Measurements from ENCODE around the gene LY6G6F.

Gene LY6G6F

DNA sequence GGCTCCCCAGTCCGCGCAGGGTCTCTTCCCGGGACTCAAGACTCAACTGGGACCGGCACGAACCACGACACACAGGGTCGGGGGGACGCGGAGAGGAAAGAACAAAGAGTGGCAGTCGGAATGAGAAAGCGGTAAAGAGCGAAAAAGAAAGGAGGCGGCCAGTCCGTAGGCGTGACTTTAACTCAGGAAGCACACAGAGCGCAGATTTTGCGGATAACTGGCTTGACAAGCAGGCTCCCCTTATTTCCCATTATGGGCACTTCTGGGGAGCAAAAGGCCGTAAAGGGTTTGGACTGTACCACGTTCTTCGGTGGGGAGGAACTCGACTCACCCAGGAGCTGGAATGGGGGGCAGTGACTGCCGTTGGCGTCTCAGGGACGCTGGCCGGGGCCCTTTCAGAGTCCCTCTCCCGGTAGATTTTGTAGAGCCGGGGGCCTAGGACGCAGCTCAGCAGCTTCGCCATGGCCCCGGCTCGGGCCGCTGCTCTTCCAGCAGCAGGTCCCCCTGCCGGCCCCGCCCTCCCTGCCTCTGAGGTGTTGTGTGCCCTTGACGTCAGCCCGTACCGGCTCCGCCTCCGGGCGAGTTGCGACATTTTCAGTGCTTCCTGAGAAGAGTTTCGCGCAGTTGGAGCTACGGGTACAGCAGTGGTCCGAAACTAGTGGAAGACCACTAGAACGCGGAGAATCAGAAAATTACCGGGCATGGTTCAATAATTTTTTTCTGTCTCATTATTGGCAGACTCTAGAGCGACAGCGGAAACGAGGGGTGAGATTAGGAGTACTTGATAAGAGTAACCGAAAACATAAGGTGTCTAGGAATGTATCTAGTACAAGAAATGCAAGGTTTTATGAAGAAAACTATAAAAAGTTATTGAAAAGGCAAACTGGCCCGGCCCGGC lies 3.6 kb upstream of the LY6G6F start, which contains the start of gene ABHD16A:
Gene ABHD16A, minus strand, starts transcription at position 506 of the 898 bp plus-strand sequence. Its CDS starts 43 bp downstream, at position 463.
- Histone ChIP-seq H4K20me1 (ENCODE audit: insufficient read depth, low read length) (no peaks in the 10 kb centered on the region), H3F3A (ENCODE audit: insufficient read depth, low read length) (peaks cover 7% of the 10 kb centered on the region; the same call in 1 of the 2 replicates), H3K4me1 (ENCODE audit: low read length) (0 out of 2 replicates have a peak, but pooled peaks cover 6% of the 10 kb centered on the region), H3K79me2 (ENCODE audit: low read length) (peaks cover 31% of the 10 kb centered on the region), H3K4me2 (ENCODE audit: low read depth, low read length) (peak within 1 kb of the TSS; percentile 78), H2AFZ (ENCODE audit: low read length) (peak within 1 kb of the TSS; percentile 66), H3K9me2 (replicated peaks; ENCODE audit: insufficient read depth, low read length) (no peaks in the 10 kb centered on the region), H3K27me3 (replicated peaks; ENCODE audit: insufficient read depth, low read length) (no peaks in the 10 kb centered on the region; the same call in 1 of the 2 replicates), H3K36me3 (replicated peaks; ENCODE audit: insufficient read depth, low read length) (no peaks in the 10 kb centered on the region), H3K9ac (ENCODE audit: low read length) (peak within 1 kb of the TSS; percentile 97), H3K9me3 (replicated peaks; ENCODE audit: insufficient read depth, low read length) (no peaks in the 10 kb centered on the region), H3K4me3 (ENCODE audit: low read length) (peak within 1 kb of the TSS; percentile 80), H3K27ac (ENCODE audit: low read length) (peak within 1 kb of the TSS; percentile 96)
- DNase-seq = peak; percentile 98
- TF ChIP-seq EZH2phosphoT487 (IDR thresholded peaks at IDR 0.05; ENCODE audit: low read length) (no peak), EZH2 (optimal IDR thresholded peaks at IDR 0.05; ENCODE audit: low read depth, low read length) (no peak)
- TF ChIP-seq, protein P1, sequence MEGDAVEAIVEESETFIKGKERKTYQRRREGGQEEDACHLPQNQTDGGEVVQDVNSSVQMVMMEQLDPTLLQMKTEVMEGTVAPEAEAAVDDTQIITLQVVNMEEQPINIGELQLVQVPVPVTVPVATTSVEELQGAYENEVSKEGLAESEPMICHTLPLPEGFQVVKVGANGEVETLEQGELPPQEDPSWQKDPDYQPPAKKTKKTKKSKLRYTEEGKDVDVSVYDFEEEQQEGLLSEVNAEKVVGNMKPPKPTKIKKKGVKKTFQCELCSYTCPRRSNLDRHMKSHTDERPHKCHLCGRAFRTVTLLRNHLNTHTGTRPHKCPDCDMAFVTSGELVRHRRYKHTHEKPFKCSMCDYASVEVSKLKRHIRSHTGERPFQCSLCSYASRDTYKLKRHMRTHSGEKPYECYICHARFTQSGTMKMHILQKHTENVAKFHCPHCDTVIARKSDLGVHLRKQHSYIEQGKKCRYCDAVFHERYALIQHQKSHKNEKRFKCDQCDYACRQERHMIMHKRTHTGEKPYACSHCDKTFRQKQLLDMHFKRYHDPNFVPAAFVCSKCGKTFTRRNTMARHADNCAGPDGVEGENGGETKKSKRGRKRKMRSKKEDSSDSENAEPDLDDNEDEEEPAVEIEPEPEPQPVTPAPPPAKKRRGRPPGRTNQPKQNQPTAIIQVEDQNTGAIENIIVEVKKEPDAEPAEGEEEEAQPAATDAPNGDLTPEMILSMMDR (IDR thresholded peaks at IDR 0.05; ENCODE audit: low read length) = no peak

DNA sequence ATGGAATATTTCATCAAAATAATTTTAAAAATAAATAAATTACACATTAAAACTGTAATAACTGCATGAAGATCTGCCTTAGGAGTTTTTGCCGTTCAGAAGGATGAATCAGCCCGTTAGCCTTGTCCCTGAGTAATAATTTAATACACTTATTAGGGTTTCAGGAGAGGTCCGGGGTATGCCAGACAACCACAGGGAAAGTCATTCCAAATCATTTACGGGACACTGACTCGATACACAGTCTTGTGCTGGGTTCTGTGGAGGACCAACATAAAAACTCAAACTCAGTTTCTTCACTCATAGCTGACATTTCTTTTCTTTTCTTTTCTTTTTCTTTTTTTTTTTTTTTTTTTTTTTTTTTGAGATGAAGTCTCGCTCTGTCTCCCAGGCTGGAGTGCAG lies 735 bp upstream of the LY6G6F start:
- H3K9ac ChIP-seq (ENCODE audit: low read length) = no peak overlapping the region
- H2AFZ ChIP-seq (ENCODE audit: low read length) = no peak overlapping the region
- TF ChIP-seq EZH2phosphoT487 (IDR thresholded peaks at IDR 0.05; ENCODE audit: low read length) (no peak), EZH2 (optimal IDR thresholded peaks at IDR 0.05; ENCODE audit: low read depth, low read length) (no peak)
- TF ChIP-seq, protein P1 (IDR thresholded peaks at IDR 0.05; ENCODE audit: low read length) = no peak
- no peaks in the 10 kb centered on the region for H4K20me1 ChIP-seq (ENCODE audit: insufficient read depth, low read length)
- no peak for DNase-seq
- H3K9me3 ChIP-seq (replicated peaks; ENCODE audit: insufficient read depth, low read length) = no peaks in the 10 kb centered on the region
- H3K79me2 ChIP-seq (ENCODE audit: low read length) = peaks cover 19% of the 10 kb centered on the region
- H3K9me2 ChIP-seq (replicated peaks; ENCODE audit: insufficient read depth, low read length) = no peaks in the 10 kb centered on the region
- no peaks in the 10 kb centered on the region for H3K36me3 ChIP-seq (replicated peaks; ENCODE audit: insufficient read depth, low read length)
- 0 out of 2 replicates have a peak, but pooled peaks cover 9% of the 10 kb centered on the region for H3K4me1 ChIP-seq (ENCODE audit: low read length)
- no peak overlapping the region for H3K4me3 ChIP-seq (ENCODE audit: low read length)
- H3K27me3 ChIP-seq (replicated peaks; ENCODE audit: insufficient read depth, low read length) = no peaks in the 10 kb centered on the region; the same call in 1 of the 2 replicates
- no peak overlapping the region for H3K4me2 ChIP-seq (ENCODE audit: low read depth, low read length)
- H3F3A ChIP-seq (ENCODE audit: insufficient read depth, low read length) = peaks cover 7% of the 10 kb centered on the region; the same call in 1 of the 2 replicates
- no peak overlapping the region for H3K27ac ChIP-seq (ENCODE audit: low read length)

DNA sequence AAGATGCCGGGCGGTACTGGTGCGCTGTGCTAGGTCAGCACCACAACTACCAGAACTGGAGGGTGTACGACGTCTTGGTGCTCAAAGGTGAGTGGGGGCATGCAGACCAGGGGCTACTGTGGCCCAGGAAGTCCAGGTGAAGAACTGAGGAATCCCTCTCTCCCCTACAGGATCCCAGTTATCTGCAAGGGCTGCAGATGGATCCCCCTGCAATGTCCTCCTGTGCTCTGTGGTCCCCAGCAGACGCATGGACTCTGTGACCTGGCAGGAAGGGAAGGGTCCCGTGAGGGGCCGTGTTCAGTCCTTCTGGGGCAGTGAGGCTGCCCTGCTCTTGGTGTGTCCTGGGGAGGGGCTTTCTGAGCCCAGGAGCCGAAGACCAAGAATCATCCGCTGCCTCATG lies 1.0 kb downstream of the LY6G6F start:
- 0 out of 2 replicates have a peak, but pooled peaks cover 5% of the 10 kb centered on the region for H3K4me1 ChIP-seq (ENCODE audit: low read length)
- H3K4me2 ChIP-seq (ENCODE audit: low read depth, low read length) = no peak overlapping the region
- peaks cover 4% of the 10 kb centered on the region; the same call in 1 of the 2 replicates for H3F3A ChIP-seq (ENCODE audit: insufficient read depth, low read length)
- no peaks in the 10 kb centered on the region for H4K20me1 ChIP-seq (ENCODE audit: insufficient read depth, low read length)
- peaks cover 2% of the 10 kb centered on the region for H3K79me2 ChIP-seq (ENCODE audit: low read length)
- H2AFZ ChIP-seq (ENCODE audit: low read length) = no peak overlapping the region
- H3K9ac ChIP-seq (ENCODE audit: low read length) = no peak overlapping the region
- no peaks in the 10 kb centered on the region for H3K9me3 ChIP-seq (replicated peaks; ENCODE audit: insufficient read depth, low read length)
- no peaks in the 10 kb centered on the region; the same call in 1 of the 2 replicates for H3K27me3 ChIP-seq (replicated peaks; ENCODE audit: insufficient read depth, low read length)
- TF ChIP-seq EZH2 (optimal IDR thresholded peaks at IDR 0.05; ENCODE audit: low read depth, low read length) (no peak), EZH2phosphoT487 (IDR thresholded peaks at IDR 0.05; ENCODE audit: low read length) (no peak)
- TF ChIP-seq, protein P1 (IDR thresholded peaks at IDR 0.05; ENCODE audit: low read length) = no peak
- no peak overlapping the region for H3K27ac ChIP-seq (ENCODE audit: low read length)
- H3K4me3 ChIP-seq (ENCODE audit: low read length) = no peak overlapping the region
- no peaks in the 10 kb centered on the region for H3K36me3 ChIP-seq (replicated peaks; ENCODE audit: insufficient read depth, low read length)
- no peak for DNase-seq
- H3K9me2 ChIP-seq (replicated peaks; ENCODE audit: insufficient read depth, low read length) = no peaks in the 10 kb centered on the region

All from MM.1S (cell line).